HEK293 (cell line): Measurements from ENCODE around the gene FKBP14.

Experiments
- EGR2 ChIP-seq: fragments of 450-650 bp; formaldehyde crosslinking; IDR thresholded peaks from 2 replicates; pipeline ENCODE4 v1.5.1; 2016; ENCODE audit warnings: low read depth, missing biosample characterization, missing genetic modification characterization
- FEZF1 ChIP-seq: fragments of 450-650 bp; formaldehyde crosslinking; IDR thresholded peaks from 2 replicates; pipeline ENCODE4 v1.5.1; 2016; ENCODE audit warnings: missing biosample characterization, missing genetic modification characterization
- PATZ1 ChIP-seq: fragments of 450-650 bp; formaldehyde crosslinking; IDR thresholded peaks from 2 replicates; pipeline ENCODE4 v1.5.1; 2016; ENCODE audit warnings: missing biosample characterization, missing genetic modification characterization
- PRDM4 ChIP-seq: fragments of 450-650 bp; formaldehyde crosslinking; IDR thresholded peaks from 2 replicates; pipeline ENCODE4 v1.5.1; 2017; ENCODE audit warnings: missing biosample characterization, missing genetic modification characterization
- YY2 ChIP-seq: fragments of 450-650 bp; formaldehyde crosslinking; IDR thresholded peaks from 2 replicates; pipeline ENCODE4 v1.5.1; 2016; ENCODE audit warnings: missing biosample characterization, missing genetic modification characterization
- ZBTB10 ChIP-seq: fragments of 450-650 bp; formaldehyde crosslinking; IDR thresholded peaks from 2 replicates; pipeline ENCODE4 v1.5.1; 2016; ENCODE audit warnings: missing biosample characterization, missing genetic modification characterization
- ZBTB20 ChIP-seq: fragments of 450-650 bp; formaldehyde crosslinking; IDR thresholded peaks from 2 replicates; pipeline ENCODE4 v1.5.1; 2016; ENCODE audit warnings: missing biosample characterization, missing genetic modification characterization
- ZBTB26 ChIP-seq: fragments of 450-650 bp; formaldehyde crosslinking; optimal IDR thresholded peaks from 2 replicates; pipeline ENCODE3; 2016; ENCODE audit warnings: missing biosample characterization, mild to moderate bottlenecking, missing genetic modification characterization
- ZFHX2 ChIP-seq: fragments of 450-650 bp; formaldehyde crosslinking; conservative IDR thresholded peaks from 2 replicates; pipeline ENCODE4 v1.5.1; 2016; ENCODE audit warnings: missing biosample characterization, missing genetic modification characterization
- ZIC2 ChIP-seq: fragments of 450-650 bp; formaldehyde crosslinking; IDR thresholded peaks from 2 replicates; pipeline ENCODE4 v1.5.1; 2016; ENCODE audit warnings: missing biosample characterization, missing genetic modification characterization
- ZNF311 ChIP-seq: fragments of 450-650 bp; formaldehyde crosslinking; IDR thresholded peaks from 2 replicates; pipeline ENCODE4 v1.5.1; 2017; ENCODE audit warnings: missing biosample characterization, missing genetic modification characterization, borderline replicate concordance
- ZNF341 ChIP-seq: fragments of 450-650 bp; formaldehyde crosslinking; IDR thresholded peaks from 2 replicates; pipeline ENCODE4; 2016; ENCODE audit warnings: low read depth, missing biosample characterization, missing genetic modification characterization
- ZNF426 ChIP-seq: fragments of 450-650 bp; formaldehyde crosslinking; IDR thresholded peaks from 2 replicates; pipeline ENCODE4 v1.5.1; 2017; ENCODE audit warnings: missing biosample characterization, missing genetic modification characterization, mild to moderate bottlenecking, inconsistent platforms, moderate library complexity
- ZNF501 ChIP-seq: fragments of 450-650 bp; formaldehyde crosslinking; IDR thresholded peaks from 2 replicates; pipeline ENCODE4 v1.5.1; 2016; ENCODE audit warnings: missing biosample characterization, missing genetic modification characterization
- ZNF513 ChIP-seq: fragments of 450-650 bp; IDR thresholded peaks from 2 replicates; pipeline ENCODE4 v1.5.1; 2018; ENCODE audit warnings: missing biosample characterization, missing genetic modification characterization
- ZNF624 ChIP-seq: fragments of 450-650 bp; formaldehyde crosslinking; IDR thresholded peaks from 2 replicates; pipeline ENCODE4 v1.5.1; 2017; ENCODE audit warnings: missing biosample characterization, missing genetic modification characterization
- ZNF626 ChIP-seq: fragments of 450-650 bp; sonication (Bioruptor Pico); formaldehyde crosslinking; IDR thresholded peaks from 2 replicates; pipeline ENCODE4 v1.5.1; 2018; ENCODE audit warnings: missing biosample characterization, missing genetic modification characterization, inconsistent platforms
- ZNF692 ChIP-seq: fragments of 450-650 bp; formaldehyde crosslinking; IDR thresholded peaks from 2 replicates; pipeline ENCODE4 v1.5.1; 2016; ENCODE audit warnings: missing biosample characterization, missing genetic modification characterization
- ZSCAN30 ChIP-seq: fragments of 450-650 bp; IDR thresholded peaks from 2 replicates; pipeline ENCODE4 v1.5.1; 2018; ENCODE audit warnings: missing biosample characterization, mild to moderate bottlenecking, missing genetic modification characterization, moderate library complexity

FKBP14 gene

GRCh38 chr7:29989257-29989995 is 37.1 kb downstream of the FKBP14 start, which contains the start of gene SCRN1 (continued):
- TF ChIP-seq ZNF513 (tag by site-specific recombination) (no peak), FEZF1 (tag by site-specific recombination) (no peak), ZNF624 (tag by site-specific recombination) (no peak), ZBTB26 (tag by site-specific recombination) (peak; percentile 52), ZNF426 (tag by site-specific recombination) (no peak), ZNF501 (tag by site-specific recombination) (peak; percentile 59; the same call in 1 of the 2 replicates), ZNF311 (tag by site-specific recombination) (no peak), YY2 (tag by site-specific recombination) (0 out of 2 replicates have a peak, but pooled peaks have one; percentile 57), PATZ1 (tag by site-specific recombination) (peak; percentile 50), ZBTB10 (0 out of 2 replicates have a peak, but pooled peaks have one; percentile 48), ZFHX2 (tag by site-specific recombination) (0 out of 2 replicates have a peak, but pooled peaks have one; percentile 41), ZNF692 (tag by site-specific recombination) (peak; percentile 84), EGR2 (tag by site-specific recombination) (0 out of 2 replicates have a peak, but pooled peaks have one; percentile 10), ZBTB20 (tag by site-specific recombination) (peak; percentile 95), ZIC2 (peak; percentile 82), PRDM4 (tag by site-specific recombination) (peak; percentile 26; the same call in 1 of the 2 replicates), ZSCAN30 (tag by site-specific recombination) (0 out of 2 replicates have a peak, but pooled peaks have one; percentile 49), ZNF626 (tag by site-specific recombination) (no peak), ZNF341 (0 out of 2 replicates have a peak, but pooled peaks have one; percentile 10)
